K562 (cell line): ENCODE measurements around the gene NEDD9.

Experiments
- CBX2 ChIP-seq: fragments of 200-600 bp; sonication (generic); IDR thresholded peaks from one replicate; pipeline ENCODE4 v1.6.1; 2012; ENCODE audit warnings: mild to moderate bottlenecking, low read length, inconsistent platforms; ENCODE audit not compliant: insufficient read depth, poor library complexity, severe bottlenecking
- CTCF ChIP-seq, 3 experiments: IDR thresholded peaks in 2 of 3; conservative IDR thresholded peaks in 1 of 3; 2 replicates each; pipeline ENCODE4 v1.5.1; 2011 to 2012; ENCODE audit warnings: low read length in 3 of 3, mild to moderate bottlenecking in 3 of 3, control low read depth in 2 of 3, improper control_type of control experiment in 1 of 3, inconsistent platforms in 1 of 3, low read depth in 1 of 3, mixed read lengths in 1 of 3, moderate library complexity in 1 of 3; ENCODE audit not compliant: insufficient read depth in 2 of 3
- GABPA ChIP-seq: fragments of 200-800 bp; sonication (Bioruptor generic); conservative IDR thresholded peaks from 2 replicates; pipeline ENCODE4 v1.6.1; 2016; ENCODE audit warnings: low read depth, missing genetic modification characterization, missing compliant biosample characterization
- HDAC6 ChIP-seq: IDR thresholded peaks from 2 replicates; pipeline ENCODE4 v1.6.1; 2012; ENCODE audit warnings: low read depth, mild to moderate bottlenecking, control low read depth, inconsistent platforms, low read length, moderate library complexity
- HIVEP1 ChIP-seq: fragments of 250-450 bp; sonication (Bioruptor Pico); IDR thresholded peaks from 2 replicates; pipeline ENCODE4 v1.4.0; 2020; ENCODE audit warnings: mild to moderate bottlenecking
- HMGN3 ChIP-seq: IDR thresholded peaks from 2 replicates; pipeline ENCODE4 v1.6.1; 2011; ENCODE audit warnings: borderline replicate concordance, low read depth, mild to moderate bottlenecking, mixed read lengths, low read length; ENCODE audit not compliant: insufficient read length; ENCODE audit errors: extremely low read depth
- KDM5B ChIP-seq: fragments of 200-600 bp; sonication (generic); IDR thresholded peaks from 2 replicates; pipeline ENCODE4 v1.6.1; 2012; ENCODE audit warnings: low read depth, mild to moderate bottlenecking, moderate library complexity, low read length, control low read depth, inconsistent platforms; ENCODE audit not compliant: insufficient replicate concordance
- RAD21 ChIP-seq, 2 experiments: fragments of 250-450 bp in 1 of 2; fragments of 450-650 bp in 1 of 2; sonication (Bioruptor Pico) in 1 of 2; formaldehyde crosslinking in 1 of 2; IDR thresholded peaks in 1 of 2; conservative IDR thresholded peaks in 1 of 2; 2 replicates each; pipeline versions ENCODE4 v1.4.0 to v1.8.0; 2020 to 2022; ENCODE audit warnings: mild to moderate bottlenecking in 2 of 2, moderate library complexity in 1 of 2
- YY1 ChIP-seq, 3 experiments: IDR thresholded peaks; 2 replicates each; pipeline ENCODE4 v1.6.1; 2011; ENCODE audit warnings: low read length in 2 of 3, mild to moderate bottlenecking in 2 of 3, moderate library complexity in 2 of 3, borderline replicate concordance in 1 of 3, control low read depth in 1 of 3, low read depth in 1 of 3; ENCODE audit not compliant: insufficient read depth in 3 of 3, insufficient replicate concordance in 2 of 3, control insufficient read depth in 1 of 3, insufficient read length in 1 of 3; ENCODE audit errors: extremely low read depth in 1 of 3
- ZBTB33 ChIP-seq: sonication (generic); formaldehyde crosslinking; IDR thresholded peaks from 2 replicates; pipeline ENCODE4 v1.8.1; 2023; ENCODE audit warnings: mild to moderate bottlenecking, missing genetic modification reagents
- ZBTB8A ChIP-seq: fragments of 450-650 bp; IDR thresholded peaks from 2 replicates; pipeline ENCODE4 v1.6.1; 2018; ENCODE audit warnings: mild to moderate bottlenecking, moderate library complexity; ENCODE audit not compliant: partially characterized antibody
- ZNF3 ChIP-seq: fragments of 250-450 bp; sonication (Bioruptor Pico); IDR thresholded peaks from 2 replicates; pipeline ENCODE4 v1.5.0; 2021; ENCODE audit warnings: mild to moderate bottlenecking, moderate library complexity
- ZNF316 ChIP-seq: fragments of 450-650 bp; IDR thresholded peaks from 2 replicates; pipeline ENCODE4 v1.6.1; 2016
- TF ChIP-seq, protein P1 (sequence below), 2 experiments: fragments of 450-650 bp in 1 of 2; sonication (generic) in 1 of 2; formaldehyde crosslinking in 1 of 2; IDR thresholded peaks in 1 of 2; conservative IDR thresholded peaks in 1 of 2; 2 replicates each; pipeline versions ENCODE4 v1.6.1 to v1.8.1; 2016 to 2023; ENCODE audit warnings: mild to moderate bottlenecking in 2 of 2, moderate library complexity in 2 of 2, inconsistent platforms in 1 of 2, missing genetic modification reagents in 1 of 2

DNA sequence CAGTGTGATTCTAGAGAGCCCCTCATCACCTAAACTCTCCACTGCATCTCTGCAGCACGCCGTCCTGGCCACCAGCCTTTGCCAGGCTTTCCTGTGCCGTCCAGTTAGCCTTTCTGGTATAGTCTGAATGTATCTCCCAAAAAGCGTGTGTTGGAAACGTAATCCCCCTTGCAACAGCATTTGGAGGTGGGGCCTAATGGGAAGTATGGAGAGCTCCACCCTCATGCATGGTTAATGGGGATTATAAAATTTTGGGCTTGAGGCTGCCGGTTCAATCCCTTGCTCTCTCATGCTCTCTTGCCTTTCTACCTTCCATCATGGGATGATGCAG is 53.4 kb downstream of the NEDD9 start:
- TF ChIP-seq CBX2 (no peak), ZBTB33 (CRISPR knock-in tag) (no peak), ZBTB8A (no peak), ZNF316 (no peak), HIVEP1 (CRISPR knock-in tag) (no peak), GABPA (tag) (no peak), CTCF (IDR thresholded peaks at IDR 0.05 in 2 of 3, conservative IDR thresholded peaks at IDR 0.05 in 1 of 3; ENCODE audit: insufficient read depth in 2 of 3, low read depth in 1 of 3, low read length in 3 of 3) (no peak), RAD21 (CRISPR knock-in tag; conservative IDR thresholded peaks at IDR 0.05 in 1 of 2, IDR thresholded peaks at IDR 0.05 in 1 of 2) (no peak), KDM5B (no peak), HDAC6 (no peak), ZNF3 (CRISPR knock-in tag) (no peak), YY1 (IDR thresholded peaks at IDR 0.05; ENCODE audit: borderline replicate concordance in 1 of 3, control insufficient read depth in 1 of 3, extremely low read depth in 1 of 3, insufficient read depth in 3 of 3, insufficient read length in 1 of 3, insufficient replicate concordance in 2 of 3, low read depth in 1 of 3, low read length in 2 of 3) (no peak), HMGN3 (no peak)
- TF ChIP-seq, protein P1, sequence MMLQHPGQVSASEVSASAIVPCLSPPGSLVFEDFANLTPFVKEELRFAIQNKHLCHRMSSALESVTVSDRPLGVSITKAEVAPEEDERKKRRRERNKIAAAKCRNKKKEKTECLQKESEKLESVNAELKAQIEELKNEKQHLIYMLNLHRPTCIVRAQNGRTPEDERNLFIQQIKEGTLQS (IDR thresholded peaks at IDR 0.05), result no peak
- TF ChIP-seq, protein P1 (CRISPR knock-in tag; conservative IDR thresholded peaks at IDR 0.05), result no peak
